HG03571 (cell line): ENCODE results near the gene KIF1B.
"Not testable (repeated sequence)": the region's sequence is repeated elsewhere in the genome, so short reads cannot be mapped to it uniquely, and the experiment has no call there.

Source experiments
- ATAC-seq: cut with Tn5 transposase; IDR thresholded peaks from one replicate; pipeline ENCODE4 v1.9.1; 2021; ENCODE audit not compliant: unreplicated experiment

The KIF1B gene

DNA sequence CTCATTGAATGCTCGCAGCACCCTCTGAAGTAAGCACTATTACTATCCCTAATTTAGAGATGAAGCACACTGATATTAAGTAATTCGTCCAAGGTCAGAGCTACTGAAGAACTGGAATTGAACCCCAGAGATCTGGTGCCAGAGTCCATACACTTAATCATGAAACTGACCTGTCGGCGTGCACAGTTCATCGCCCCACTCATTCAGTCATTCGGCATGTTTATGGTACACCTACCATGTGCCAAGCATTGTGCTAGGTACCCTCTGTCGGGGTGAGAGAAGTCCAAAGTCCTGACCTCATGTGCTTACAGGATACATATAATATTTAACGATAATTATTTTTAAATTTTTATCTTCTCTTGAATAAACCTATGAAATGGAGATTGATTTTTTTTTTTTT, 214.3 kb downstream of the KIF1B start:
- no peak for ATAC-seq

GRCh38 chr1:10425826-10426534, 215.6 kb downstream of the KIF1B start:
- ATAC-seq: not testable (repeated sequence)

DNA sequence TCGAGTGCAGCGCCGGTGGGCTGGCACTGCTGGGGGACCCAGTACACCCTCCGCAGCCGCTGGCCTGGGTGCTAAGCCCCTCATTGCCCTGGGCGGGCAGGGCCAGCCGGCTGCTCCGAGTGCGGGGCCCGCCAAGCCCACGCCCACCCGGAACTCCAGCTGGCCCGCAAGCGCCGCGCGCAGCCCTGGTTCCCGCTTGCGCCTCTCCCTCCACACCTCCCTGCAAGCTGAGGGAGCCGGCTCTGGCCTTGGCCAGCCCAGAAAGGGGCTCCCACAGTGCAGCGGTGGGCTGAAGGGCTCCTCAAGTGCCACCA, 216.1 kb downstream of the KIF1B start:
- ATAC-seq: not testable (repeated sequence)

GRCh38 chr1:10428984-10429383, 218.6 kb downstream of the KIF1B start:
- no peak for ATAC-seq

GRCh38 chr1:10429868-10430215, 219.5 kb downstream of the KIF1B start:
- ATAC-seq: no peak

DNA sequence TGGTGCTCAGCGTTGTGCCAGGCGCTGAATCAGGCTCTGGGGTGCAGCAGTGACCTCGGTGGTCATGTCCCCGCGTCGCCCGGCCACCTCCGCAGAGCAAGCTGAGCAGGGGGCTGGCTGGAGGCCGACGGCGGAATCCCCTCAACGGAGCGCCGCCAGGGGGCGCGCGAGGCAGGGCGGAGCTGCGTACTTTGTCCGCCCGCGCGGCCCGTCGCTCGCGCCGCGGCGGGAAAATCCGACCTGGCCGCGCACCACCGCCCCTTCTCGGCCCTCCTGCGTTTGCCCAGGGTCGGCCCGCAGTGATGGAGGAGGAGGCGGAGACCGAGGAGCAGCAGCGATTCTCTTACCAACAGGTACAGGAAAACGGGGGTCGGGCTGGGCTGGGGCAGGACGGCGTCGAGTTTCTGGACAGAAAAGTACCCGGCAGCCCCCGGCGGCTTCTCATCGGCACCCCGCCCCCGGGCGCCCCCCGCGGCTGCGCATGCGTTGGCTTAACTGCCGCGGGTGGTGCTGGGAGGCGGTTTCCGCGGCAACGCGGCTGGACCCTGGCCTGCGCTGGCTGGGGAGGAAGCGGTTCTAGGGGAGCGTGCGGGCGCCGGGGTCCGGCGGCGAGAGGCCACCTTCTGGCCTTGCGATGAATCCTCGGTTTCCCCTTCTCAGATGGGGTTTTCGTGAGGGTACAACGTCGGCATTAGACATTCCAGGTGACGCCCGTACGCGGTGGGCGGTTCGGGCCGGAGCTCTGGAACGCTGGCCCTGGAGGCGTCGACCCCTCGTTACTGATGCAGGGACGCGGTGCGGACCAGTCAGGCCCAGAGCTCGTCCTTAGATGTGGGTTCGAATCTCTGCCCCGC, 220.1 kb downstream of the KIF1B start, which contains the start of gene CENPS:
CENPS (plus strand) TSS at position 218 of the 854 bp plus-strand sequence; CDS start at position 303, 85 bp downstream.
- ATAC-seq: peak; percentile 66
